ENCODE results near the gene PLEKHS1.
"Not testable (repeated sequence)": the region's sequence is repeated elsewhere in the genome, so short reads cannot be mapped to it uniquely, and the experiment has no call there.

The PLEKHS1 gene

DNA sequence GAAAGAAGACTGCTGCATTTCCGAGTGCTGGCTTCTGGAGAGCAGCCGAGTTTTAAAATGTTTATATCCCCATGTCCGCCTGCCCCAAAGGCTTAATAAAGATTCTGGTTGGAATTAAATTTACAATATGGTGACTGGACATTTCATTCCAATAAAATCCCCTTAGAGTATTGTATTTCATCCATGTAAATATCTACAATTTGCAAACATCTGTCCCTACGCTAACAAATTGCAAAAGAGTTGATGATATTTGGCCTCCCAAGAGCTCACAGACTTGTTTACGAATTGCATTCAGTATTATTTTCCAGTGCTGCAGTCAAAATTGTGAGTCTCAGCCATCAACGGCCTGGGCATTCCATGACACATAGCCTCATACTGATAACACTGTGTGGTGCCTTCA, 50.1 kb downstream of the PLEKHS1 start:
- no peak for DNase-seq

DNA sequence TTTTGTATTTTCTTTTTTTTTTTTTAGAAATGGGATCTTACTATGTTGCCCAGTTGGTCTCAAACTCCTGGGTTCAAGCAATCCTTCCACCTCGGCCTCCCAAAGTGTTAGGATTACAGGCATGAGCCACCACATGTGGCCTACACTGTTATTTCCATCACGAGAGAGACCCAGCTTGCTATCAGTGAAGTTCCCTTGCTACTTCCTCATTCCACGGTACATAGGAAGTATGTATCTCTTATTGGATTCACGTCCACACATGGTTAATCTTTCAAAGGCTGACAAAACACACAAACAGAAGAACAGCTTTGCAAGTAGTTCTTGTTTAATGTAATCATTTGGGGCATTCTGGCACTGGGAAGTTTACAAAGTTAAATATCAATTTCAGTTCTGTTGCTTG, 51.5 kb downstream of the PLEKHS1 start:
- DNase-seq, result peak; percentile 77

DNA sequence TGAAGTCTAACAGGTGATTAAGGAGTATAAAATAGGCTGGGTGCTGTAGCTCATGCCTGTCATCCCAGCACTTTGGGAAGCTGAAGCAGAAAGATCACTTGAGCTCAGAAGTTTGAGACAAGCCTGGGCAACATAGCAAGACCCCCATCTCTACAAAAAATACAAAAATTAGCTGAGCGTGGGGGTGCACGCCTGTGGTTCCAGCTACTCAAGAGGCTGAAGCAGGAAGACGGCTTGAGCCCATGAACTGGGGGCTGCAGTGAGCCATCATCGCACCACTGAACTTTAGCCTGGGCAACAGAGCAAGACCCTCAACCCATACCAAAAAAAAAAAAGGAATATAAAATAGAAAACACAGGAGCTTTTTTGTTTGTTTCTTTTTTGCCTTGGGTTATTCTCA, 55.0 kb downstream of the PLEKHS1 start:
- no peak for DNase-seq

GRCh38 chr10:113808168-113808567, 56.7 kb downstream of the PLEKHS1 start:
- DNase-seq, result no peak

DNA sequence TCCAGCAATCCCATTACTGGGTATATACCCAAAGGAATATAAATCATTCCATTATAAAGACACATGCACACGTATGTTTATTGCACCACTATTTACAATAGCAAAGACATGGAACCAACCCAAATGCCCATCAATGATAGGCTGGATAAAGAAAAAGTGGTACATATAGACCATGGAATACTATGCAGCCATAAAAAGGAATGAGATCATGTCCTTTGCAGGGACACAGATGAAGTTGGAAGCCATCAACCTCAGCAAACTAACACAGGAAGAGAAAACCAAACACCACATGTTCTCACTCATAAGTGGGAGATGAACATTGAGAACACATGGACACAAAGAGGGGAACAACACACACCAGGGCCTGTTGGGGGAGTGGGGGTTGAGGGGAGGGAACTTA, 63.2 kb downstream of the PLEKHS1 start:
- not testable (repeated sequence) for DNase-seq

- DNase-seq, result no peak
Measured at GRCh38 chr10:113819989-113820388, 68.5 kb downstream of the PLEKHS1 start.

DNA sequence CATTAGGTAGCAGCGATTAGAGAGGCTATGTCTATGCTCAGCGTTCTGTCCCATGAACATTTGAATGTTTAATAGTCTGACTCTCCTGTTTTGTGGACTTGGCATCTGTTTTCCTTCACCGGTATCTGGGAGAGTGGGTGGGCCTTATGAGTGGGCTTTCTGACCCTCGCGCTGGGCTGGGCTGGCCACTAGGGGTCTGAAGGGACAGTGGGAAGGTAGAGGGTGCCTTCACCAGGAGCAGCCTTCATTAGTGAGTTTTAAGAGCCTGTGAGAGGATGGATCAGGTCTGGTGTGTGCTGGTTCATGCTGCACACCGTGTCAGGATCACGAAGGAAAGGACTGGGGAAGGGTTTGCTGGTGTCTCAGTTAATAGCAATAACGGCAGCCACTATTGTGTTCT, 69.0 kb downstream of the PLEKHS1 start:
- no peak for DNase-seq

GRCh38 chr10:113821306-113821705, 69.8 kb downstream of the PLEKHS1 start:
- DNase-seq, result not testable (repeated sequence)

- peak; percentile 13 for DNase-seq
Measured at GRCh38 chr10:113822174-113822573, 70.7 kb downstream of the PLEKHS1 start.

DNA sequence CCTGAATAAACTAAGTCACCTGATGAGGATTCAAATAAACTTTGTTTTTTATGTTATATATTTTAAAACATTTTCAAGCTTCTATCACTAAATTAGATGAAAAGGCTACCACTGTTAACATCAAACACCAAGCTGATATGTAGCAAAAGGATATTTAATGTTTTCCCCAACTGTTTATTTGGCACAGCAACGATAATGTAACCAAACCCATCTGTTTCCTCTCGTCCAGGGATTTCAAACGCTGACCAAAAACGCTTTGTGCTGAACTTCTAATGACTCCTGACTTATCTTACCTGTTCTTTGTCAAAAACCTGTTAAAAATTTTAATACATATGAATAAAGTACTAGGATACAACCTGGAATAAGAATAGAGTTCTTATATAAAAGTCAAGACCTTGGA, 71.9 kb downstream of the PLEKHS1 start:
- no peak for DNase-seq

- DNase-seq, result no peak
Measured at GRCh38 chr10:113825791-113826190, 74.3 kb downstream of the PLEKHS1 start.

DNA sequence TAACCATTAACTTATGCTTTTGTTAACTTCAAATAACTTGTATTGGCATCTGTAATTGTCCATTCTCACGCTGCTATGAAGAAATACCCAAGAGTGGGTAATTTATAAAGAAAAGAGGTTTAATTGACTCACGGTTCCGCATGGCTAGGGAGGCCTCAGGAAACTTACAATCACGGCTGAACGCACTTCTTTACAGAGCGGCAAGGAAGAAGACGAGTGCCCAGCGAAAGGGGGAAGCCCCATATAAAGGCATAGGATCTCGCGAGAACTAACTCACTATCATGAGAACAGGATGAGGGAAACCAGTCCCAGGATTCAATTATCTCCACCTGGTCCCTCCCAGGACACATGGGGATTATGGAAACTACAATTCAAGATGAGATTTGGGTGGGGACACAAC, 77.1 kb downstream of the PLEKHS1 start:
- not testable (repeated sequence) for DNase-seq

All from OCI-M1 (cell line).